IPS DF 6.9 (cell line): ENCODE results near the gene PARD3.
A peak's percentile ranks its signal among the peaks of the same experiment; 100 is the strongest.

Source experiments
- DNase-seq: peaks from one replicate; pipeline ENCODE4 v3.0.0-alpha.2; 2013; ENCODE audit warnings: low read depth, low spot score
- H3K27ac ChIP-seq: one replicate; pipeline ENCODE4 v1.5.1; 2013; ENCODE audit warnings: low read length, control low read depth
- H3K27me3 ChIP-seq: 2 replicates; pipeline ENCODE4 v1.6.1; 2013; ENCODE audit warnings: mild to moderate bottlenecking, low read length; ENCODE audit not compliant: control insufficient read depth, insufficient read depth
- H3K36me3 ChIP-seq: 2 replicates; pipeline ENCODE4 v1.6.1; 2013; ENCODE audit warnings: low read length; ENCODE audit not compliant: control insufficient read depth, insufficient read depth
- H3K4me1 ChIP-seq: 2 replicates; pipeline ENCODE4 v1.6.1; 2013; ENCODE audit warnings: low read length; ENCODE audit not compliant: control insufficient read depth, insufficient read depth
- H3K4me3 ChIP-seq: 2 replicates; pipeline ENCODE4 v1.5.1; 2013; ENCODE audit warnings: mild to moderate bottlenecking, low read length
- H3K9me3 ChIP-seq: 2 replicates; pipeline ENCODE4 v1.6.1; 2013; ENCODE audit warnings: low read length, inconsistent platforms; ENCODE audit not compliant: control insufficient read depth, insufficient read depth
- WGBS: extraction: QIAGEN DNeasy Blood & Tissue Kit; methylation state at CpG from one replicate; pipeline ENCODE4 v1.1.7; 2013; ENCODE audit warnings: mixed read lengths, missing lambda C conversion rate; ENCODE audit not compliant: insufficient read length, insufficient coverage; 5-methylcytosine and 5-hydroxymethylcytosine counted together

Gene PARD3

DNA sequence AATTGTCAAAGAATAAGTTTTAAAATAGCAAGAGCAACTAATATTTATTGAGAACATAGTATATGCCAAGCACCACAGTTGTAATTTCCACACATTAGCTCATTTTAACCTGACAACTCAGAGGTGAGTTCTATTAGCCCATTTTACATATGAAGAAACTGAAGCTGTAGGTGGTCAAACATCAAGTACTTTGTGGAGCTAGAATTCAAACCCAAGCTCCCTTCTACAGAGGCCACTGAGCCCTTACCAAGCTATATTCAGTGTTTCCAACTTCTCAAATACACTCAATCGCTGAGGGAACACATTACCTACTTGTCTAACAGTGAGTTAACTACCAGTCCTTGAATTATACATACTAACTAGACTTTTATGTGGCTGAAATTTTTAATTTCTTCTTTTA is 236.6 kb downstream of the PARD3 start:
- no peak overlapping the region for H3K27ac ChIP-seq
- no peaks in the 10 kb centered on the region for H3K9me3 ChIP-seq
- no peak overlapping the region for H3K4me3 ChIP-seq
- no peaks in the 10 kb centered on the region; the same call in 1 of the 2 replicates for H3K4me1 ChIP-seq
- WGBS = no CpG with 5 or more reads among the region's 1 CpG
- no peak for DNase-seq
- H3K27me3 ChIP-seq = no peaks in the 10 kb centered on the region
- no peaks in the 10 kb centered on the region for H3K36me3 ChIP-seq

DNA sequence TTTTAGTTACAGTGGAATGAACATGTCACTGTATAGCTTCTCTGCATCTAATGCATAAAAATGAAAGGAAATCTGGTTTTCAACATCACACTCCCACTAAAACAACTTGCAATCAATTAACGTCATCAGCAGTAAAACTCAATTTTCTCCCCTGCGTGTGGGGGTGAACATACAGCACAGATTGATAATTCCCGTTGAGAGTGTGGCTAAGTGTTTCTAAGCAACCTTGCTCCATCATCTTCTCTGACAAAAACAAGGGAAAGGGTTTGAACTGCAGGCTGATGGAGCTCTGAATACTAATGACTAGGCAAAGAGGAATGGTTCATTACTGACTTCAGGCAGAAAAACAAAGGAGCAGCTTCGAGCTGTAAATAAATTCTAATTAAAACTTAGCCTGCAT is 238.3 kb downstream of the PARD3 start:
- Histone ChIP-seq H3K9me3 (no peaks in the 10 kb centered on the region), H3K4me3 (no peak overlapping the region), H3K27ac (no peak overlapping the region), H3K36me3 (no peaks in the 10 kb centered on the region), H3K4me1 (no peaks in the 10 kb centered on the region; the same call in 1 of the 2 replicates), H3K27me3 (no peaks in the 10 kb centered on the region)
- WGBS = no CpG with 5 or more reads among the region's 4 CpGs
- no peak for DNase-seq

DNA sequence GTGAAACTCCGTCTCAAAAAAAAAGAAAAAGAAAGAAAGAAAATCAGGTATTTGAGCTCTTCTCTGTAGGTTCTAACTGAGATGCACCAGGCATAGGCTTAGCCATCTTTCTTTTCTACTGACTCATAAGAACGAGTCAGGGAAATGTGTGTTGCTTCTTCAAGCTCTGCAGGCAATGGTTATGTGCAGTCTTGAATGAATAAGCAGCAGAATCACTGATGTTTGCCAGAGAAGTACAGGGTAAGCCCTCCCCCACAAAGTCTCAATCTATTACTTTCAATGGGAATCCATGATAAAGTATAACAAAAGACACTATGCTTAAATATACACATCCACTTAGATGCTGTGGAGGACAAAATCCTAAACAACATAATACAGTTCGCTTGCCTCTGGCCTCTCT is 239.2 kb downstream of the PARD3 start:
- Histone ChIP-seq H3K36me3 (no peaks in the 10 kb centered on the region), H3K27me3 (no peaks in the 10 kb centered on the region), H3K9me3 (no peaks in the 10 kb centered on the region), H3K4me3 (no peak overlapping the region), H3K27ac (no peak overlapping the region), H3K4me1 (no peaks in the 10 kb centered on the region; the same call in 1 of the 2 replicates)
- DNase-seq = no peak
- no CpG with 5 or more reads among the region's 3 CpGs for WGBS

DNA sequence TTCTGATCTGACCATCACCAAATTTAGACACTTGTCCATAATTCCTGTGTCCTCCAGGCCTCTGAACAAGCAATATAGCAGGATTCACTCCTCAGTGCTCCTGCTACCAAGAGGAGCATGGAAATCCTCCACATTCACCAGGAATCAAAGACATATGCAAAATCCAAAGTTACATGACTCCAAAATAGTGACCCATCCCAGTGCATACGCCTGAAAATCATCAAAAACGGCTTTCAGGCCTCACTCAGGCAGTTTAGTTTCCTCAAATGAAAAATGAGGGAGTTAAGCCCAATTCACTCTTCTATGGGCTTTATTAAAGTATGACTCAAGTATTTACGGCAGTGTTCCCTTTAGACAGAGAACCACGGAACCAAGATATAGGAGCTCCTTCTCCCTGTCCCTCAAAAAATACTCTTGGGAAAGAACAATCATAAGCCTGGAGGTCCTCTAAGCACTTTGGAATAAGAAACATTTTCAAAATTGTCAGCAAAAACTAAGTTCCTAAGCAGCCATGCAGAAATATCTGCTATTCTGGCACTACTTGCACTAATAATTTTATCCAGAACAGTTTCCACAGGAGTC is 240.7 kb downstream of the PARD3 start:
- no peaks in the 10 kb centered on the region for H3K27me3 ChIP-seq
- H3K4me3 ChIP-seq = no peak overlapping the region
- H3K9me3 ChIP-seq = no peaks in the 10 kb centered on the region
- no CpG with 5 or more reads among the region's 4 CpGs for WGBS
- H3K27ac ChIP-seq = no peak overlapping the region
- no peak for DNase-seq
- no peaks in the 10 kb centered on the region; the same call in 1 of the 2 replicates for H3K4me1 ChIP-seq
- no peaks in the 10 kb centered on the region for H3K36me3 ChIP-seq

DNA sequence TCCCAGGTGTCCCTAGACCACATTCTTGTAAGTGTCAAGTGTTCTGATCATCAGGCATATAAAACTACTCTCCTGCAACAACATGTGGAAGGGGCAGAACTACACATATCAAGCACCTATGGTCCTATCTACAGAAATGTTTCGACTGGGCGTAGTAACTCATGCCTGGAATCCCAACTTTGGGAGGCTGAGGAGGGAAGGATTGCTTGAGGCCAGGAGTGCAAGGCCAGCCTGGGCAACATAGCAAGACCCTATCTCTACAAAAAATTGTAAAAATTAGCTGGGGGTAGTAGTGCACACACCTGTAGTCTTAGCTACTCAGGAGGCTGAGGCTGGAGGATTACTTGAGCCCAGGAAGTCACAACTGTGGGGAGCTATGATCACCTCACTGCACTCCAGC is 244.2 kb downstream of the PARD3 start:
- H3K4me1 ChIP-seq = 0 out of 2 replicates have a peak, but pooled peaks cover 3% of the 10 kb centered on the region
- no peak overlapping the region for H3K4me3 ChIP-seq
- H3K27me3 ChIP-seq = no peaks in the 10 kb centered on the region
- no peak overlapping the region for H3K27ac ChIP-seq
- no peaks in the 10 kb centered on the region for H3K9me3 ChIP-seq
- no peaks in the 10 kb centered on the region for H3K36me3 ChIP-seq
- WGBS = no CpG with 5 or more reads among the region's 2 CpGs
- DNase-seq = no peak

DNA sequence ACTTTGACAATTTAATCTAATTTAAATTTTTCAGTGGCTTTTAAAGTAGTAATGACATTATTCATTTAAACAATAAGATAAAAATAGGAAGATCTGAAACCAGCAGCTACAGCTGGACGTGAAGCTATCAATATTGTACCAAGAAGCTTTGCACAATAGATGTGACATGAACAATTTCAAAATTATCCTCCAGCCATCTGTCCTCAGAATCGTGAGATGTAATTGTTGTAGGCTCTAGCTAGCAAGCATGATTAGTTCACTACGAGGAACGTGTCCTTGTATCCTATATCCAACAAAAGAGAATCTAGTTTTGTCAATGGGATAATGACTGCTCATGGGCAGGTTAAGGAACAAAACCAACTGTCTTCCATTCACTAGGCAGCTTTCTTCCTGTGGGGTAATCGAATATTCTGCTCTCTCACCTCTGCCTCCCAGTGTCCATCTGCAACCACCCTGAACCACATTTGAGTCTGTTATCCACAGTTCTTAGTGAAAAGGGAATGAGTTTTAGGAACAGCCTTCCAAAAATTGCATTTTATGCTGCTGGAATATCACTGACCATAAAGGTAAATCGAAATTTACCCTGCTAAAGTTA is 247.3 kb downstream of the PARD3 start:
- WGBS = no CpG with 5 or more reads among the region's 6 CpGs
- peak; percentile 11 for DNase-seq
- Histone ChIP-seq H3K4me1 (0 out of 2 replicates have a peak, but pooled peaks cover 5% of the 10 kb centered on the region), H3K27me3 (no peaks in the 10 kb centered on the region), H3K4me3 (no peak overlapping the region), H3K36me3 (no peaks in the 10 kb centered on the region), H3K27ac (no peak overlapping the region), H3K9me3 (no peaks in the 10 kb centered on the region)

DNA sequence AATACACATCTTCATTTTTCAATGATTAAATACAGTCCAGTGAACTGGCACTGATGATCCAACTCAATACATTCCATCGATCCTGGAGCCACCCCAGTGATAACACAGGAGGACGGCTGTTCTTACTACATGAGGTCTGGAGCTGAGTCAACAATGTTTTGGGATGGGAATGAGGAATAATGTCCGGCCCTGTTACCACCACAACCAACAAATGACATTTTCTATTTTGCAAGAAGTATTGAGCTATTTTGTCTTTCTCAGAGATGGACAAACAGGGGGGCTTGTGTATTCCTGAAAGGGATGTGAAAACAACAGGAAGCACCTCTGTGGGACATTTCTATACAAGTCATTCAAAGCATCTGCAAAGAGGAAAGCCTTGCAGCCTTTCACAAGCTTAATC is 249.2 kb downstream of the PARD3 start:
- no CpG with 5 or more reads among the region's 3 CpGs for WGBS
- 0 out of 2 replicates have a peak, but pooled peaks cover 5% of the 10 kb centered on the region for H3K4me1 ChIP-seq
- H3K4me3 ChIP-seq = no peak overlapping the region

DNA sequence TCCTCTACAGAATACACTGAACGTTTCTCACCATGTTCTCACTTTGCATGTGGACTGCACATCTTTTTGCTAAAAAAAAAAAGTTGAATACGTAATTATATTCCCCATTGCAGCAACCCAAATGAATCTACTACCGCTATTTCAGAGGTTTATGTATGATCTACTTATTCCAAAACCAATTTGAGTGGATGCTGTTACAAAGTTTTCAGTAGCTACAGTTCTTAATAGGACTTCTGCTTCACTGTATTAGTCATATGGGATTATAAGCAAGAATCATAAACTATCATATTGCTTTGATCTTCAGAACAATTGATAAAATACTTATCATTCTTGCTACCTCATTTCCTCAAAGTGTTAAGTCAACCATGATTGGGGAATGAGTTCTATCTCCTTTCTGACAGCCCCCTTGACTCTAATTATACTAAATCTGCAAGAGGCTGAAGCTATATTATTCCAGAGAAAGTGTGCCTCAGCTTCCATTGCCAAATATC is 257.0 kb downstream of the PARD3 start:
- H3K4me3 ChIP-seq = no peak overlapping the region
- no peak for DNase-seq
- no peaks in the 10 kb centered on the region for H3K9me3 ChIP-seq
- H3K27ac ChIP-seq = no peak overlapping the region
- no peaks in the 10 kb centered on the region for H3K4me1 ChIP-seq
- H3K36me3 ChIP-seq = no peaks in the 10 kb centered on the region
- no peaks in the 10 kb centered on the region for H3K27me3 ChIP-seq
- WGBS = no CpG with 5 or more reads among the region's 3 CpGs

More for the DNA sequence above, 249.2 kb downstream of the PARD3 start:
- Histone ChIP-seq H3K27me3 (no peaks in the 10 kb centered on the region), H3K36me3 (no peaks in the 10 kb centered on the region), H3K27ac (no peak overlapping the region), H3K9me3 (no peaks in the 10 kb centered on the region)
- no peak for DNase-seq

DNA sequence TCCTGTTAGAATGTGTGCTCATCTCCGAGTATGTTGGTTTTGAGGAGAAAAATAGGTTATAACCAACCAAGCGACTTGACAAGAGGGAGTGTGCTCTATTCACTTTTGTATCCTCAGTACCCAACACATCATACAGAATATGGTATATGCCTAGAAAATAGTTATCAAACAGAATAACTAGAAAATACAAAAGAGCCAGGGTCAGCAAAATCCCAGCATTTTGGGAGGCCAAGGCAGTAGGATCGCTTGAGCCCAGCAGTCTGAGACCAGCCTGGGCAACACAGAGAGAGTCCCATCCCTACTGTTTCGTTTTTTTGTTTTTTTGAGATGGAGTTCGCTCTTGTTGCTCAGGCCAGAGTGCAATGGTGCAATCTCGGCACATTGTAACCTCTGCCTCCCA is 257.9 kb downstream of the PARD3 start:
- WGBS = no CpG with 5 or more reads among the region's 6 CpGs
- Histone ChIP-seq H3K4me1 (no peaks in the 10 kb centered on the region), H3K27me3 (no peaks in the 10 kb centered on the region), H3K9me3 (no peaks in the 10 kb centered on the region), H3K4me3 (no peak overlapping the region), H3K36me3 (no peaks in the 10 kb centered on the region), H3K27ac (no peak overlapping the region)
- no peak for DNase-seq

DNA sequence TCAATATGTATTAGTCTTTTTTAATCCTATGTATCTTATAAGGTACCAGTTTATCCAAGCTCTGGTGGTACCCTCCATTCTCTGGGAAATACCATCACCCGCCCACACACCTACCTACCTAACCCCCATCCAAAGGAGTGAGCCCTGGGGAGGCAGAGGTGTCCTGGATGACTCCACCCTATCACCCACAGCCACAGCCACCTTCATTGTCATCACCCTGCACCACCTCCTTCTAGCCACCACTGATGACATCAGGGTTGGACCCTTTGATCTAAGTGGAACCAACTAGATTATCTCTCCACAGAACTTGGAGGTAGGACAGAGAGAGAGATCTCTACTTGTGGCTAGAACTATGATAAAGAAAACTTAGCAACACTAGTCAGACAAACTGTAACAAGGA is 259.4 kb downstream of the PARD3 start:
- Histone ChIP-seq H3K4me1 (0 out of 2 replicates have a peak, but pooled peaks cover 2% of the 10 kb centered on the region), H3K36me3 (no peaks in the 10 kb centered on the region), H3K9me3 (no peaks in the 10 kb centered on the region), H3K27ac (no peak overlapping the region), H3K27me3 (no peaks in the 10 kb centered on the region), H3K4me3 (no peak overlapping the region)
- DNase-seq = no peak
- WGBS = no CpG with 5 or more reads among the region's 1 CpG

DNA sequence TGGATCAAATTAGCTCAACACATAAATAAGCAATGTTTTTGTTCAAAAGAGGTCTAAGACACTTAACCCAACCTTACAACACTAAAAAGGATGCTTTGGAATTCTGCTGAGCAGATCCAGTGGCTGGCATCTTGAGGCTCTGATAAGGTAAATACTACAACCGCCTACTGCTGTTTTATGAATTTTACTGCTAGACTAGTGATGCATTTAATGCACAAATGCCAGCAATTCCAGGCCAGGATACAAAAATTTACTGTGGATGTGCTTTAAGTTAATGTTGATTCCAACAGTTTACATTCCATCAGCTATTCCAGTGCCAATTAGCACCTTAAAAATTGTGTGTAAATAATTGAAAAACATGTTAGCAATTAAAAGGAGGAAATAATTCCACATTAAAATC is 261.3 kb downstream of the PARD3 start:
- H3K9me3 ChIP-seq = no peaks in the 10 kb centered on the region
- H3K36me3 ChIP-seq = no peaks in the 10 kb centered on the region
- no peak overlapping the region for H3K4me3 ChIP-seq
- H3K4me1 ChIP-seq = peaks cover 3% of the 10 kb centered on the region; the same call in 1 of the 2 replicates
- no peak for DNase-seq
- no peak overlapping the region for H3K27ac ChIP-seq
- no CpG with 5 or more reads among the region's 1 CpG for WGBS
- no peaks in the 10 kb centered on the region for H3K27me3 ChIP-seq
